ENCODE data around the gene CCR1. TPM values are rescaled to one million over a fixed set of nuclear protein-coding genes. Genes with fewer than 3 reads are reported as not detected.
"Not testable (repeated sequence)": the region's sequence is repeated elsewhere in the genome, so short reads cannot be mapped to it uniquely, and the experiment has no call there.

CCR1 gene
- total RNA-seq, 2 experiments from 2014 or later = 0.14 to 0.16 TPM

- ATAC-seq (no peak), DNase-seq (no peak)
- ChIA-PET POLR2A (no interaction called here), CTCF (interaction anchor here (0.6 kb wide), 1 partner anchor 9 kb away, joined by 3 read pairs; no protein-coding TSS in a partner anchor)
- Mint-ChIP-seq H3K27me3 (peaks cover 3% of the 10 kb centered on the region), H3K4me1 (no peaks in the 10 kb centered on the region), H3K27ac (no peak overlapping the region), H3K9me3 (ENCODE audit: low read depth) (peaks cover 4% of the 10 kb centered on the region), H3K4me3 (no peak overlapping the region), H3K36me3 (ENCODE audit: low read depth) (no peaks in the 10 kb centered on the region)
- intact Hi-C loops (cut with DNase I, micrococcal nuclease) = no loop called here
These were observed 44.5 kb downstream of the CCR1 start for GRCh38 chr3:46163556-46164041.

DNA sequence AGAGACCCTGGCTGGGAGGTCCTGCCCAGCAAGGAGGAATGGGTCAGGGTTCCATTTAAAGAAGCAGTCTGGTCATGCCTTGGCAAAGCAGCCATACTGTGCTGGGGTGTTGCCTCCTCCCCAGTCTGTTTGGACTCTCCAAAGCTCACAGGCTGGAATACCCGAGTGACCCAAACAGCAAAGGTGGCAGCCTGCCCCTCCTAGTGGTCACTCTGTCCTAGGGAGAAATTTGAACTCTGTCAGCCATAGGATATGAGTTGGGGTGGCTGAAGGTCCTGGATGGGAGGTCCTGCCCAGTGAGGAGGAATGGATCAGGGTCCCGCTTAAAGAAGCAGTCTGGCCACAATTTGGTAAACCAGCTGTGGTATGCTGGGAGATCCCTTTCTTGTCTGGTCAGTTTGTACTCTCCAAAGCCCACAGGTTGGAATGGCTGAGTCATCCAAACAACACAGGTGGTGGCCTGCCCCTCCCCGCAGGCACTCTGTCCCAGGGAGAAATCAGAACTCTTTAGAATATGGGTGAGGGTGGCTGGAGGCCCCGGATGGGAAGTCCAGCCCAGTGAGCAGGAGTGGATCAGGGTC lies 45.0 kb downstream of the CCR1 start:
- no peak for DNase-seq
- no peak for ATAC-seq
- no peak overlapping the region for H3K4me3 Mint-ChIP-seq
- no peaks in the 10 kb centered on the region for H3K4me1 Mint-ChIP-seq
- CTCF ChIA-PET = interaction anchor here (0.6 kb wide), 1 partner anchor 133 kb away, joined by 3 read pairs; no protein-coding TSS in a partner anchor
- intact Hi-C loops (cut with DNase I, micrococcal nuclease) = no loop called here
- no peaks in the 10 kb centered on the region for H3K36me3 Mint-ChIP-seq (ENCODE audit: low read depth)
- H3K27ac Mint-ChIP-seq = no peak overlapping the region
- H3K27me3 Mint-ChIP-seq = peaks cover 3% of the 10 kb centered on the region
- POLR2A ChIA-PET = no interaction called here
- H3K9me3 Mint-ChIP-seq (ENCODE audit: low read depth) = peaks cover 3% of the 10 kb centered on the region

DNA sequence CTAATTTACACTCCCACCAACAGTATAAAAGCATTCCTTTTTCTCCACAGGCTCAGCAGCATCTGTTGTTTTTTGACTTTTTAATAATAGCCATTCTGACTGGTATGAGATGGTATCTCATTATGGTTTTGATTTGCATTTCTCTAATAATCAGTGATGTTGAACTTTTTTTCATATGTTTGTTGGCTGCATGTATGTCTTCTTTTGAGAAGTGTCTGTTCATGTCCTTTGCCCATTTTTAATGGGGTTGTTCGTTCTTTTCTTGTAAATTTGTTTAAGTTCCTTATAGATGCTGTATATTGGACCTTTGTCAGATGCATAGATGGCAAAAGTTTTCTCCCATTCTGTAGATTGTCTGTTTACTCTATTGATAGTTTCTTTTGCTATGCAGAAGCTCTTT lies 50.4 kb downstream of the CCR1 start:
- CTCF ChIA-PET; H3K4me1 Mint-ChIP-seq; H3K36me3 Mint-ChIP-seq (ENCODE audit: low read depth); ATAC-seq; H3K9me3 Mint-ChIP-seq (ENCODE audit: low read depth); H3K4me3 Mint-ChIP-seq; DNase-seq; POLR2A ChIA-PET; H3K27me3 Mint-ChIP-seq; intact Hi-C loops (cut with DNase I, micrococcal nuclease); H3K27ac Mint-ChIP-seq: not testable (repeated sequence)

DNA sequence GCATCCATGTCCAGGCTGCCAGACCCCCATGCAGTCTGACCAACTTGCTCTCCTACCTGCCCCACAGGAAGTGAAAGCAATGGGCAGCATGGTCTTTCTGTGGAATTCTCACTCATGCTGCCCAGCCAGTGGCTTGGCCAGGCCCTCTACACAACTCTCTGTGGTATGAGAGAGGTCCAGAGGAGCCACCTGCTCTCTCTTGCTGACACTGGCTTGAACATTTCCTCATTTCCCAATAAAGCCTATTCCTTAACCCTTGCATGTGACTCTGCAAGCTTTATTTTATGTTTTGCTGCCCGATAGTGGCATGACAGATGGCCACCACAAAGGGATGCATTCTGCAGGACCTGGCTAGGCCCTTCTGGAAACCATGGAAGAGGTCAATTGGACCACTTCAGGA lies 53.8 kb downstream of the CCR1 start:
- POLR2A ChIA-PET = no interaction called here
- peaks cover 2% of the 10 kb centered on the region for H3K27me3 Mint-ChIP-seq
- intact Hi-C loops (cut with DNase I, micrococcal nuclease) = no loop called here
- peaks cover 3% of the 10 kb centered on the region for H3K4me1 Mint-ChIP-seq
- no peak for ATAC-seq
- H3K36me3 Mint-ChIP-seq (ENCODE audit: low read depth) = no peaks in the 10 kb centered on the region
- H3K9me3 Mint-ChIP-seq (ENCODE audit: low read depth) = peaks cover 6% of the 10 kb centered on the region
- DNase-seq = no peak
- H3K4me3 Mint-ChIP-seq = no peak overlapping the region
- CTCF ChIA-PET = interaction anchor here (0.7 kb wide), 1 partner anchor 9 kb away, joined by 3 read pairs; no protein-coding TSS in a partner anchor
- no peak overlapping the region for H3K27ac Mint-ChIP-seq

Other genes with a start within 250 kb of the CCR1 start
- 10 to 100 TPM in 1 of 2 experiments, 1 to 10 TPM in 1; 8.2 to 10.6 TPM for gene FYCO1, start 212.5 kb downstream of the CCR1 start, total RNA-seq
- gene XCR1, start 180.8 kb downstream of the CCR1 start, total RNA-seq = not detected
- not detected for gene CCR3, start 34.1 kb upstream of the CCR1 start, total RNA-seq
- gene CCR2, start 145.8 kb upstream of the CCR1 start, total RNA-seq = under 1 TPM in 1 of 2 experiments, not detected in 1; 0.09 TPM
- under 1 TPM; 0.14 to 0.25 TPM for gene CCR5, start 162.6 kb upstream of the CCR1 start, total RNA-seq
- 1 to 10 TPM; 1.0 to 1.3 TPM for gene CCRL2, start 198.9 kb upstream of the CCR1 start, total RNA-seq

Data from activated CD4-positive, alpha-beta T cell treated with anti-CD3 and anti-CD28 coated beads for 36 hours (primary cell).